Activated CD4-positive, alpha-beta T cell treated with anti-CD3 and anti-CD28 coated beads, Interleukin-2, amount 50 U/mL, for 16 hours (primary cell): ENCODE measurements around the gene POMT2.

ENCODE experiments used
- DNase-seq: peaks from one replicate; pipeline ENCODE4 v3.0.0-alpha.2; 2020

The POMT2 gene

GRCh38 chr14:77228056-77228455 lies 92.6 kb downstream of the POMT2 start:
- DNase-seq = no peak

- DNase-seq = no peak
Measured at GRCh38 chr14:77225892-77226557, 94.7 kb downstream of the POMT2 start.

GRCh38 chr14:77225254-77225653 lies 95.4 kb downstream of the POMT2 start:
- no peak for DNase-seq
